ENCODE results near the gene ELOB. TPM values are rescaled to one million over a fixed set of nuclear protein-coding genes. Genes with fewer than 3 reads are reported as not detected.

Gene ELOB
- total RNA-seq, 1 donor from 2014 or later, result 336 TPM

DNA sequence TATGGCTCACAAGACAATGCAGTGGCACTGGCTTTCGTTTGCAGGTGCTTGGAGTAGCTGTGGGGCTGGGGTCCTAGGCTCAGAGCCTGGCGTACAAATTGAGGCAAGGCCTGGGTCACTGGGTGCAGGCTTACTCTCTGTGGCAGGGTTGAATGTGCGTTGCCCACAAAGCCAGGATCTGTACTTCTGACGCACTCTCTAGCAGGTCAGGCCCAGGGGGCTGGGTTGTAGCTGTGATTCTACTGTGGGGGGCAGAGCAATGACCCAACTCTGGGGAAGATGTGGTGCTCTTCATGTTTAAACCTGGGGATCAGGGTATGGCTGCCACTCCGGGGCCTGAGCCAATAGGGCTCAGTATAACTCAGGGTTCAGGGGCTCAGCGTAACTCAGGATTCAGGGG, 33.6 kb upstream of the ELOB start:
- no peak for DNase-seq (ENCODE audit: low read depth, low spot score)

DNA sequence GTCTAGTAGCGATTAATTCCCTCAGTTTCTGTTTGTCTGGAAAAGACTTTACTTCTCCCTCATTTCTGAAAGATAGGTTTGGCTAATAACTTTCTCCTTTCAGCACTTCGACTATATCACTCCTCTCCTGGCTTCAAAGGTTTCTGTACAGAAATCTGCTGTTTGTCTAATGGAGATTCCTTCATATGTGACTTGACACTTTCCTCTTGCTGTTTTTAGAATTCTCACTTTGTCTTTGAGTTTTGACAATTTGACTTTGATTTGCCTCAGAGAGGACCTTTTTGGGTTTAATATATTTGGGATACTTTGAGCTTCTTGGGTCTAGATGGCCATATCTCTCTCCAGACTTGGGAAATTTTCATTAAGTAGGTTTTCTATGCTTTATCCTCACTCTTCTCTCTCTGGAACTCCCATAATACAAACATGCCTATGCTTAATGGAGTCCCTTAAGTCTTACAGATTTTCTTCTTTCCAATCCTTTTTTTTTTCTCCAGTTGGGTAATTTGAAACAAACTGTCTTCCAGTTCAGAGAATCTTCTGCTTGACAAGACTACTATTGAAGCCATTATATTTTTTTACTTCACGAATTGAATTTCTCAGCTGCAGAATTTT, 32.2 kb upstream of the ELOB start:
- DNase-seq (ENCODE audit: low read depth, low spot score), result no peak

DNA sequence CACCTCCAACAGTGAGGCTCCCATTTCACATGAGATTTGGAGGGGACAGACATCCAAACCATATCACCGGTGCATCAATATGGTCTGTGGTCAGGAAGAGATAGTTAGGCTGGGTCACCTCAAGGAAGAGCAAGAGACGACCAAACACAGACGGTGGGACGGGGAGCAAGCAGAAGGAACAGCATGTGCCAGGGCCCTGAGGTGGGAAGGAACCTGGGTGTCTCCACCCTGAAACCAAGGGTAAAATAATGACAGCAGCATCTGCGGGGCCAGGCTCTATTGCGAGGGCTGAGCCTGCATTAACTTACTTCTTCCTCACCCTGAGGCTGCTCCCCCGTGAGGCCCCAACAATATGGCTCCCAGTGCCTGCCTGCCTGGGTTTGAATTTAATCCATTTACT, 31.1 kb upstream of the ELOB start:
- DNase-seq (ENCODE audit: low read depth, low spot score), result no peak

DNA sequence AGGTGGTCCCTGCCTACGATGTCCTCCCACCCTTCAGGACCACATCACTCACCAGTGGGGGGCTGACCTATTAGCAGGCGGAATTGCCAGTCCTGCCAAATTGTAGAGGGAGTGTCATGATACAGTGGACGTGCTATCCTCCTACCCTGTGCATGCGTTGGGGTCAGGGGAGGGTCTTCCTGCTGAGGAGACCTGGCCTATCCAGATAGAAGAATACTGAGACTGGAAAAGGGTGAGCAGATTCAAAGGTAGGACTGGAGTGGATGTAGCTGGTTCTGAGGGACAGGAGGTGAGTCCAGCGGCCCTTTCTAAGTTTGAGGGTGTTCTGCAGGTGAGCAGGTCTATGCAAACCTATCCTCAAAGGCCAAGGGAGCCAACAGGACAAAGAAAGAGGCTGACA, 29.2 kb upstream of the ELOB start:
- DNase-seq (ENCODE audit: low read depth, low spot score), result no peak

DNA sequence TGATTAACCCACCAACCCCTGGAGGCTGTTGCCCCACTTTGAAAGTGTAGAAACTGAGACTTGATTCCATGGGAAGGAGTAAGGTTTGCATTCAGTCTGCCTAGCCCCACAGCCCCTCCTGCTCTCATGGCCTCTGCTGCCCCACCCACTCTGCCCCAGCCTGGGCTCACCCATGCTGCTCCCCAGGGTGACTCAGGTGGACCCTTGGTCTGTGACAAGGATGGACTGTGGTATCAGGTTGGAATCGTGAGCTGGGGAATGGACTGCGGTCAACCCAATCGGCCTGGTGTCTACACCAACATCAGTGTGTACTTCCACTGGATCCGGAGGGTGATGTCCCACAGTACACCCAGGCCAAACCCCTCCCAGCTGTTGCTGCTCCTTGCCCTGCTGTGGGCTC, 27.6 kb upstream of the ELOB start:
- no peak for DNase-seq (ENCODE audit: low read depth, low spot score)

DNA sequence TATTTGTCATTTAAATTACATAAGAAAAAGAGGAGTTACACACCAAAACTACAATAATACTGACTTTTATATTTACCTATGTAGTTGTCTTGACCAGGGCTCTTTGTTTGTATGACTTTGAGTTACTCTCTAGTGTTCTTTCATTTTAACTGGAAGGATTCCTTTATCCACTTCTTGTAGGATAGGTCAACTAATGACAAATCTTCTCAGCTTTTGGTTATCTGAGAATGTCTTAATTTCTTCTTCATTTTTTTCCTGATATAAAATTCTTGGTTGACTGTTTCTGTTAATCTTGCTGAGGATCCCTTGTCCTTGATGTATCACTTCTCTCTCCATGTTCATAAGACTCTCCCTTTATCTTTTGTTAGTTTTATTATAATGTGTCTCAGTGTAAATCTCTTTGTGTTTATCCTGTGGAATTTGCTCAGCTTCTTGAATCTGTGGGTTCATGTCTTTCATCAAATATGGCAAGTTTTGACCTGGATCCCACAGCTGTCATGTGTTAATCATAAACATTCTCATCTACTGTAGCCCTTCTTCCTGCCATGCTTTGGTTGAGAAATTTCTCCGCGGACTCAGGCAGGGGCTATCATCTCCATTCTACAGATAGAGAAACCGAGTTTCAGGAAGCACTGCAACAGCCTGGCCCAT, 26.6 kb upstream of the ELOB start:
- no peak for DNase-seq (ENCODE audit: low read depth, low spot score)

DNA sequence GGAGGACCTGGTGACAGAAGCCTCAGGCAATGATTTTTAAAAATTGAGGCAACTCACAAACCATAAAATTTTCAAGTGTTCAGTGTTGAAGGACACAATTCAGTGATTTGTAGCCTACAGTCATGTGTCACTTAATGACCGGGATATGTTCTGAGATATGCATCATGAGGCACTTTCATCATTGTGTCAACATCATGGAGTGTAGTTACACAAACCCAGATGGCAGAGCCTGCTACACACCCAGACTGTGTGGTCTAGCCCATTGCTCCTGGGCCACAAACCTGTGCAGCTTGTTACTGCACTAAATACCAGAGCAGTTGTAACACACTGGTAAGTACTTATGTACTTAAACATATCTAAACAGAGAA, 22.8 kb upstream of the ELOB start:
- no peak for DNase-seq (ENCODE audit: low read depth, low spot score)

DNA sequence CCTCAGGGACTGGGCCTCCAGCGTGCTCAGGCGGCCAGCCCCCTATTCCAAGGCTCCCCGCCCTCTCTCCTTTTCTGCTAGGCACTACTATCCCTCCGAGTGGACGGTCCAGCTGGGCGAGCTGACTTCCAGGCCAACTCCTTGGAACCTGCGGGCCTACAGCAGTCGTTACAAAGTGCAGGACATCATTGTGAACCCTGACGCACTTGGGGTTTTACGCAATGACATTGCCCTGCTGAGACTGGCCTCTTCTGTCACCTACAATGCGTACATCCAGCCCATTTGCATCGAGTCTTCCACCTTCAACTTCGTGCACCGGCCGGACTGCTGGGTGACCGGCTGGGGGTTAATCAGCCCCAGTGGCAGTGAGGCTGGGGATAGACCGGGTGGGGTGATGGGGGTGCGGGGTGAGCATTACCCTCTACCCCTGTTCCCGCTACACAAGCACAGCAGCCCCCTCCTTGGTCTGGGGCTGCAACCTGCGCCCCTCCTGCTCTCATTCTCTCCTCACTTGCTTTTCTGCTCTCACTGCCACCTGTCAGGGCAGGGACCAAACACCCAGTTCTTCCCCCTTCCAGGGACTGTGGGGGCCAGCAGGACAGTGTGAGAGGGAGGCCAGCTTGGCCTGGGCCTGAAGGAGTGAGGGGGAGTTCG, 22.3 kb upstream of the ELOB start:
- no peak for DNase-seq (ENCODE audit: low read depth, low spot score)

DNA sequence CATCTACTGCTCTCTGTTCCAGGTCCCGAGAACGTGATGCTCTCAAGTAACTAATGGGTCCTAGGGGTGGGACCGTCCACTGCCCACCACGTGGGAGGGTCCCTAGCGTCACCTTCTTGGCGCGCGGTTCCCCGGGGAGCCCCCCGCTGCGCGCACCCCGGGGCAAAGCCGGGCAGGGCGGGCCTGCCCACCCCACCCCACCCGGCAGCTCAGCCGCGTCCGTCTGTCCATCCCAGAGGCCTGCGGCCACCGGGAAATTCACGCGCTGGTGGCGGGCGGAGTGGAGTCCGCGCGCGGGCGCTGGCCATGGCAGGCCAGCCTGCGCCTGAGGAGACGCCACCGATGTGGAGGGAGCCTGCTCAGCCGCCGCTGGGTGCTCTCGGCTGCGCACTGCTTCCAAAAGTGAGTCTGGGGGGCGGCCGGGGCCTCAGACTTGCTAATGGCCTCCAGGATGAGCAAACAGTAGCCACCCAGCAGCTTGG, 21.7 kb upstream of the ELOB start:
- DNase-seq (ENCODE audit: low read depth, low spot score), result no peak

DNA sequence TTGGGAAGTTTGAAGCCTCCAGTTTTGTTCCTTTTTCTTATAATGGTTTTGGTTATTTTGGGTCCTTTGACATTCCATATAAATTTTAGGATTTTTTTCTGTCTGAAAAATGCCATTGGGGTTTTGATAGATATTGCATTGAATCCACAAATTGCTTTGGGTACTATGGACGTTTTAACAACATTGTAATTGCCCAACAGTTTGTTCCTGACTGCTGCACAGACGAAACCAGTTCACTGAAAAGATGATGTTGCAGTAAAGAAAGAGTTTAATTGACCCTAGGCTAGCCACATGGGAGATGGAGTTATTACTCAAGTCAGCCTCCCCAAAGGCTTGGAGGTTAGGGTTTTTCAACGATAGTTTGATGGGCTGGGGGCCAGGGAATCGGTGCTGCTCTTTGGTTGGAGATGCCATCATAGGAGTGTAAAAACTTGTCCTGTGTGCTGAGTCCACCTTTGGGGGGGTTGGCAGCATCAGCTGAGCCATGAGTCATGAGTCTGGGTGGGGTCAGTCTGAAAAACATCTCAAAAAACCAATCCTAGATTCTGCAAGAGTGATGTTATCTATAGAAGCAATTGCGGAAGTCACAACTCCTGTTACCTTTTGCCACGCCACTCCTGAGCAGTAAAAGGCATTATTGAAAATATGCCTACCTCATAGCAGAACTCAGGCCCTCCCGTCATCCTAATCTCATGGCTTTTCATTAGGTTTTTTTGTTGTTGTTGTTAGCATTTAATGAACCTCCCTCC, 18.5 kb upstream of the ELOB start:
- DNase-seq (ENCODE audit: low read depth, low spot score), result no peak

DNA sequence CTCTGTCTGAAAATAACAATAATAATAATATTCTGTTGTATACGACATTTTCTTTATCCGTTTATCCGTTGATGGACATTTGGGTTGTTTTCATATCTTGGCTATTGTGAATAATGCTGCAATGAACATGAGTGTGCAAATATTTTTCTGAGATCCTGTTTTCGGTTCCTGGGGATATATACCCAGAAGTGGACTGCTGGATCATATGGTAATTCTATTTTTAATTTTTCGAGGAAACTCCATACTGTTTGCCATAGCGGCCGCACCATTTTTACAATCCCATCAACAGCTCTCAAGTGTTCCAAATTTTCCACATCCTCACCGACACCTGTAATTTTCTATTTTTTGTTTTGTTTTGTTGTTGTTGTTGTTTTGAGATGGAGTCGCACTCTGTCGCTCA, 15.9 kb upstream of the ELOB start:
- DNase-seq (ENCODE audit: low read depth, low spot score), result no peak

DNA sequence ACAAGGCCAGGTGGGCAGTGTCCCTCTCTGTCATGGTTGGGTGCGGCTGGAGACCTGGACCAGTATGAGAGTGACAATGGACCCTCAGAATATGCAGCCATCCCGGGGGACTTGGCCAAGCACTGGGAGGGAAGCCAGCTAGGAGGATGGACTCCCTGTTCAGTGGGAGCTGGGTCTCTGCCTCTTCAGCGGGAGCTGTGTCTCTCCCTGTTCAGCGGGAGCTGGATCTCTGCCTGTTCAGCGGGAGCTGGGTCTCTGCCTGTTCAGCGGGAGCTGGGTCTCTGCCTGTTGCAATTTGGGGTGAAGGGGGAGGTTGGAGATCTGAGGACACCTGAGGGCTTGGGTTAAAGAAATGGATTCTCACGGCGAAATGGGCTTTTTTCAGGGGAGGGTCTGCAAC, 14.1 kb upstream of the ELOB start:
- no peak for DNase-seq (ENCODE audit: low read depth, low spot score)

DNA sequence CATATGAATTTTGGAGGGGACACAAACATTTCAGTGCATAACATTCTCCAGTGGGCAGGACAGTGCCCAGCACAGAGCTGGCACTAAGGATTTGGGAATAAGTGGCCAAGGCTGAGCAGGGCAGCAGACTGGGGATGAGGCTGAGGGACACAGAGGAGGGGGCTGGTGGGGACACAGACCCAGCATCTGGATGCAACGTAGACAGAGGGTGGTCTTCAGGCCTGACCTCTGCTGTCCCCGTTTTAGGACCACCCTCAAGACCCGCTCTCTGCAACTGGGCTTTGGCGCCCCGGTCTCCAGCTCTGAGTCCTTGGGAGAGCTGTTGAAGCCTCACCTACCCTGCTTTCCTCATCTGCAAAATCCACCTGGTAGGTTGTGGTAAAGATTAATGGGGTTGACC, 13.6 kb upstream of the ELOB start:
- no peak for DNase-seq (ENCODE audit: low read depth, low spot score)

DNA sequence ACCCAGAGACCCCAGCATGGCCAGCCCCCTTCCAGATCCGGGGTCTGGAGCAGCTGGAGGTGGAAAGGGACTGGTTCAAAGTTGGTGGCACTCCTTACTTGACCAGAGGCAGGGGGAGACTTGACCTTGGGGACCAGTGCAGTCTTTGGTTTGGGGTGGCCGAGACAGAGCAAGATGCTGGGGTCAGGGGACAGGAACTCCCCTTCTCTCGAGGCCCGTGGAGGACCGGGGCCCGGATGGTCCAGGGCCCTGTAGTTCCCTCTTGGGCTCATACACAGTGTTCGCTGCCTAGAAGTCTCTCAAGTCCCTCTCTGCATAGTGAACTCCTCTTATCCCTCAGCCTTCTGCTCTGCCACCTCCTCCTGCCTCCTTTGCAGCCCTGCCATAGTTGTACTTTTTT, 10.9 kb upstream of the ELOB start:
- no peak for DNase-seq (ENCODE audit: low read depth, low spot score)

DNA sequence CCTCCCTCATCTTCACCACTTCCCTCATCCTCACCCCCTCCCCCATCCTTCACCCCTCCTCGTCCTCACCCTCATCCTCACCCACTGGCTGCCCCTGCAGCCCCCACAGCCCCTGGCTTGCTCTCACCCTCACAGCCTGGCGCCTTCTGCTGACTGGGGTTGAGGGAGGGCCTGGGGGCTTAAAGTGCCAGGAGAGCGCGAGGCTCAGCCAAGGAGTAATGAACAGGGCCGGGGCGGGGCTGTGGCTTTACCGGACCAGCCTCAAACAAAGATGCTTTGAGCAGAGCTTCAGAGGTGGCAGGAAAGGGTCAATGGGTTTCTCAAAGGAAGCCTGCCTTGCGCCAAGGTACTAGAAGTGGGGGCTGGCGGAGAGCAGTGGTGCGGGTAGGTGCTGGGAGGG, 10.3 kb upstream of the ELOB start, which contains the start of gene PRSS33:
Gene PRSS33 (minus strand): TSS at position 155 of the 400 bp plus-strand sequence. CDS start 1,013 bp downstream, outside the sequence.
- DNase-seq (ENCODE audit: low read depth, low spot score), result no peak

DNA sequence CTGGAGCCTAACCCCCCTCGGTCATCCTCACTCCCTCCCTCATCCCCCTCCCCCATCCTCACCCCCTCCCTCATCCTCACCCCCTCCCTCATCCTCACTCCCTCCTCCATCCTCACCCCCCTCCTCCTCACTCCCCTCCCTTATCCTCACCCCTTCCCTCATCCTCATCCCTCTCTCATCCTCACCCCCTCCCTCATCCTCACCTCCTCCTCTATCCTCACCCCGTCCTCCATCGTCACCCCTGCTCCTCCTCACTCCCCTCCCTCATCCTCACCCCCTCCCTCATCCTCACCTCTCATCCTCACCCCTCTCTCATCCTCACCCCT, 9.7 kb upstream of the ELOB start:
- DNase-seq (ENCODE audit: low read depth, low spot score), result no peak

DNA sequence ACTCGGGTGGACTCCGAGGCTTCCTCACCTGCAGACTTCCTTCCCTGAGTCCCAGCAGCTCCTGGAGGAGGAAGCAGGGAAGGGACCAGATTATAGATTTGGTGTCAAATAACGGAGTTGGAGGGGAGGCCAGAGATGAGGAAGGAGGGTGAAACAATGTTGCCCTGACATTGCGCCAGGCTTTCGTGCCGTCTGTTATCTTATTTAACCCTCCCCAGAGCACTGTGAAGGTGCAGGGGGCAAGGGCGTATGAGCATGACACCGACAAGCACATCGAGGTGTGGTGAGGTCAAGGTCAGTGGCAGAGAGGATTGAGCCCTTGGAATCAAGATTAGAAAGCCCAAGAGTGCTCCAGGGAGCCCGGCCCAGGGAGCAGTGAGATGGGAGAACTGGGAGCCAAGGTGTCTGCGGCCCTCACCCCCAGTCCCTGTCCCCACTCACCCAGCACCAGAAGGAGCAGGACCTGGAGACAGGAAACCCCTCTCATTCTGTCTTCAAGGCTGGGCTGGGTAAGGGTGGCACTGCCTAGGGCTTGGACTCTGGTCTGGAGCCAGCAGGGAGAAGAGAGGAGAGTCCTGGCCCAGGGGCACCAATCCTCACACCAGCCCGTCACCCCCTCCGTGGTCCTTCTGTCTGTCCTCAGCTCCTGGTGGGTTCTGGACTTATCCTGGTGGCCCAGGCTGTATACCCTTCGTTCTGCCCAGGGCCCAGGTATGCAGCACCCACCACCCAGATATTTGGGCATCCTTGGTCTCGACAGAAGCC, 9.2 kb upstream of the ELOB start:
- DNase-seq (ENCODE audit: low read depth, low spot score), result no peak

DNA sequence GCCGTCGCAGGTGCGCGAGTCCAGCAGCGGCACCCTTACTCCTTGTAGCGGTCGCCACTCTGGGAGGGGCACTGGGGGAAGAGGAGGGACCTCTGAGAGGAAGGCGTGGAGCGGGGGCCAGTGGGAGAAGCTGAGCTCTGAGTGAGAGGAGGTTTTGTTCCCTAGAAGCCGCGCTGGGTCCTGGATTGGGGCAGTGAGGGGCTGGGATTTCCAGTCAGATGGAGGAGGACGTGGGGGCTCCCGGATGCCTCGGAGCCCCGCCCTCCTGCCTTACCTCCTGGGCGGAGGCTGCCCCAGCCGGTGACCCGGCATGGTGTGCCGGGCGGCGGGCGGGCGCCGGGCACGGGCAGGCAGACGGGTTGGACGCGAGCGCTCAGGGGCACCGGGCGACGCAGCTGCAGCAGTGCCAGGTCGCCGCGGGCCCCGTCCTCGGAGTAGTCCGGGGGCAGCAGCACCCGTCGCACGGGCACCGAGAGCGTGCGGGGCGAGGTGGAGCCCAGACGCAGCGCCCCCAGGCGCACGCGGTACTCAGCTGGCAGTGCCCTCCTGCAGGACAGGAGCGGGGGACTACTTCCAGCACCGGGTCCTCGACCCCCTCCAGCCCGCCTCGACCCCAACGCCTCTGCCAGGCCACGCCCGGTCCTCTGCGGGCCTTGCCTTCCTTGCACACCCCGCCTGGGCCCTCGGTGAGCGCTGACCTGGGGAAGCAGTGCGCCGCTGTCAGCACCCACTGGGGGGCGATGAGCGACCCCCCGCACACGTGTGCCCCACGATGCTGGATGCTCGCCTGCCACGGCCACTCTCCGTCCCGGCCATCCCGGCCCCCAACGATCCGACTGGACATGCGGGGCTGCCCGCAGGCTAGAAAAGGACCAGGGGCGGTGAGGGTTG, 8.3 kb upstream of the ELOB start:
- DNase-seq (ENCODE audit: low read depth, low spot score), result no peak

DNA sequence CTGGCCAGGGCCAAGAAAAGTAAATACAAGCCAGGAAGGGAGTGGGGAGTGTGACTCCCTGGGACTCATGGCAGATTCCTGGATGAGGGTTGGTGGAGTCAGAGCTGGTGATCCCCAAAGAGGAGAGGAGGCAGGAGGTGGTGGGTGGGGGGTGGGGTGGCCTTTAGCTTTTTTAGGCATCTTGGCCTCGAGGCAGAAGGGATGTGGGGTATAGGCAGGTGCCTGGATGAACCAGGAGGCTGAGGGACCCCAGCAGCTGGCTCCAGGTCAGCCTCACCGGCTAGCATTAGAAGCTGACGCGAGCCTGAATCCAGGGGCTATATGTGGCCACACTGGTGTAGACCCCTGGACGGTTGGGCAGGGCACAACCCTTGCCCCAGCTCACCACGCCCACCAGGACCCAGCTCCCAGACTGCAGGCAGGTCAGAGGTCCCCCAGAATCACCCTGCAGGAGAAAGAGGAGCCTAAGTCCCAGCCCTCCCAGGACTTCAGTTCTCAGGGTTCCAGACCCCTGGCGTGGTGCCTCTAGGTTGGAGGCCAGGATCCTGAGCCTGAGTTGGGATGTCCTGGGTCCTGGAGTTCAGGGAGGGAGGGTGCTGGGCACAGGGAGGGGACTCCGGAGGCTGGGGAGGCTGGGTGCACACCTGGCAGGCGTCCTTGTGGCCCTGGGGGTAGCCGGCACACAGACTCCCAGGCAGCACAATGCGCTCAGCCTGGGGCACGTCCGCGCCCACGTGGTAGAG, 7.4 kb upstream of the ELOB start:
- DNase-seq (ENCODE audit: low read depth, low spot score), result no peak

All from pulmonary artery endothelial cell (primary cell).